Activated CD4-positive, alpha-beta T cell treated with anti-CD3 and anti-CD28 coated beads, Interleukin-2, Interleukin-6, amounts not matched to agents 100 ng/mL and 50 ng/mL, durations not matched to agents 16 hours and 8 hours (primary cell): ENCODE results near the gene KIF26B.
"Not testable (repeated sequence)": the region's sequence is repeated elsewhere in the genome, so short reads cannot be mapped to it uniquely, and the experiment has no call there.

Experiments
- DNase-seq: peaks from one replicate; pipeline ENCODE4 v3.0.0-alpha.2; 2020

Gene KIF26B

GRCh38 chr1:245666412-245666811 is 511.6 kb downstream of the KIF26B start:
- DNase-seq: no peak

GRCh38 chr1:245671349-245671748 is 516.6 kb downstream of the KIF26B start:
- DNase-seq: no peak

- DNase-seq: no peak
Observed at GRCh38 chr1:245671966-245672767, 517.4 kb downstream of the KIF26B start.

- DNase-seq: not testable (repeated sequence)
Observed at GRCh38 chr1:245672836-245673656, 518.3 kb downstream of the KIF26B start.

- DNase-seq: no peak
Observed at GRCh38 chr1:245673881-245674414, 519.2 kb downstream of the KIF26B start.

- DNase-seq: no peak
Observed at GRCh38 chr1:245677461-245678240, 522.9 kb downstream of the KIF26B start.

GRCh38 chr1:245678860-245679411 is 524.2 kb downstream of the KIF26B start:
- no peak for DNase-seq

GRCh38 chr1:245679821-245680780 is 525.3 kb downstream of the KIF26B start:
- DNase-seq: no peak

- DNase-seq: no peak
Observed at GRCh38 chr1:245682638-245683628, 528.1 kb downstream of the KIF26B start.

- DNase-seq: no peak
Observed at GRCh38 chr1:245683676-245684075, 528.9 kb downstream of the KIF26B start.

- DNase-seq: no peak
Observed at GRCh38 chr1:245684166-245684565, 529.4 kb downstream of the KIF26B start.

- no peak for DNase-seq
Observed at GRCh38 chr1:245684571-245684970, 529.8 kb downstream of the KIF26B start.

GRCh38 chr1:245685111-245685810 is 530.5 kb downstream of the KIF26B start:
- no peak for DNase-seq

GRCh38 chr1:245686006-245686405 is 531.2 kb downstream of the KIF26B start:
- DNase-seq: no peak

GRCh38 chr1:245686446-245687030 is 531.8 kb downstream of the KIF26B start:
- no peak for DNase-seq

- DNase-seq: no peak
Observed at GRCh38 chr1:245687152-245687635, 532.4 kb downstream of the KIF26B start.

- DNase-seq: no peak
Observed at GRCh38 chr1:245687636-245688535, 533.1 kb downstream of the KIF26B start.
